GM19452 (cell line): ENCODE measurements around the gene CCL22.
"Not testable (repeated sequence)": the region's sequence is repeated elsewhere in the genome, so short reads cannot be mapped to it uniquely, and the experiment has no call there.

Source experiments
- ATAC-seq: cut with Tn5 transposase; IDR thresholded peaks from one replicate; pipeline ENCODE4 v1.9.1; 2021; ENCODE audit not compliant: unreplicated experiment

CCL22 gene

DNA sequence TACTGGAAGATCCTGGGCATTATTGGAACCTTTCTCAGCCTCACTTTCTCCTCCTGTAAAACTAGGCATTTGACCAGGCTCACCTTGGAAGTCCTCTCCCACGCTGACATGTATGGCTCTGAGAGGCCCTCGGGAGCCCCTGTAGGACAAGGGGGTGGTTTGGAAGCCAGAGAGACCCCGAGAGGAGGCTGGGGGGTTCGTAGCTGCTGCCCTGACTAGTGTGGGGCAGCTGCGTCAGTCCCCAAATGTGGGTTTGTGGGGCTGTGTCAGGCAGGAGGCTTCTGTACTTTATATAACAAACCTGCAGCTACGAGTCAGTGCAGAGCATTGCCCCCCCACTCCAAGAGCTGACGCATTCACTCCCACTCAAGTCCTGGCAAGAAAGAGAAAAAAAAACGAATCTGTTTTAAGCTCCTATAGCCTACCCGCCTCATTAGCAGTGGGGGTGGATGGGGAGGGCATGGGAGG lies 15.5 kb downstream of the CCL22 start:
- ATAC-seq = no peak

DNA sequence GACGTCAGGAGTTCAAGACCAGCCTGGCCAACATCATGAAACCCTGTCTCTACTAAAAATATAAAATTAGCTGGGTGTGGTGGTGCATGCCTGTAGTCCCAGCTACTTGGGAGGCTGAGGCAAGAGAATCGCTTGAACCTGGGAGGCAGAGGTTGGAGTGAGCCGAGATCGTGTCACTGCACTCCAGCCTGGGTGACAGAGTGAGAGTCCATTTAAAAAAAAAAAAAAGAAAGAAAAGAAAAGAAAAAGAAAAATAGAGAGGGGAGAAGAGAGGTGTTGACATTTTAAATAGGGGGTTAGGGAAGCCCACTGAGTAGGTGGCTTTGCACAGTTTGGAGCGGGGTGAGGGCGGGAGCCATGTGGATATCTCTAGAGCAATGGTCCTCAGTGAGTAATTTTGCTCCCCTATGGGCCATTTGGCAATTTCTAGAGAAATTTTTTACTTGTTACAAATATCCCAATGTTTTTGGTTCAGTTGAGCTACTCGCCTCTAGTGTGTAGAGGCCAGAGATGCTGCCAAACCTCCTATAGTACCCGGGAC lies 16.4 kb downstream of the CCL22 start:
- not testable (repeated sequence) for ATAC-seq

DNA sequence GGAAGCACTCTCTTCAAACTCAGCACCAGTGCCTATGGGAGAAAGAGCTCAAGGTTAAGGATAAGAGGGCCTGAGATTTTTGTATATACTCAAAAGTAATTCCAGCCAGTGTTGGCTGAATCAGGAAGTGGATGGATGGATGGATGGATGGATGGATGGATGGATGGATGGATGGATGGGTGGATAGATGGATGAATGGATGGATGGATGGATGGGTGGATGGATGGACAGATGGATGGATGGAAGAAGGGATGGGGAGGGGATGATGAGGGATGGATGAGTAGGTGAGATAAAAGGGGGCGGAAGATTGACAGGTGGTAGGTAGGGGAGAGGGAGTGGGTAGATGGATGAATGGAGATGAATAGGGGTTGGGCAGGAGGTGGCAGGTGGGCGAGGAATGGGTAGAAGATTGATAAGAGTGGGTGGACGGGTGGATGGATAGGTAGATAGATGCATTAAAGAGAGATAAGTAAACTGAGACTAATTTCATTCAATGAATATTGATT lies 17.8 kb downstream of the CCL22 start:
- no peak for ATAC-seq

DNA sequence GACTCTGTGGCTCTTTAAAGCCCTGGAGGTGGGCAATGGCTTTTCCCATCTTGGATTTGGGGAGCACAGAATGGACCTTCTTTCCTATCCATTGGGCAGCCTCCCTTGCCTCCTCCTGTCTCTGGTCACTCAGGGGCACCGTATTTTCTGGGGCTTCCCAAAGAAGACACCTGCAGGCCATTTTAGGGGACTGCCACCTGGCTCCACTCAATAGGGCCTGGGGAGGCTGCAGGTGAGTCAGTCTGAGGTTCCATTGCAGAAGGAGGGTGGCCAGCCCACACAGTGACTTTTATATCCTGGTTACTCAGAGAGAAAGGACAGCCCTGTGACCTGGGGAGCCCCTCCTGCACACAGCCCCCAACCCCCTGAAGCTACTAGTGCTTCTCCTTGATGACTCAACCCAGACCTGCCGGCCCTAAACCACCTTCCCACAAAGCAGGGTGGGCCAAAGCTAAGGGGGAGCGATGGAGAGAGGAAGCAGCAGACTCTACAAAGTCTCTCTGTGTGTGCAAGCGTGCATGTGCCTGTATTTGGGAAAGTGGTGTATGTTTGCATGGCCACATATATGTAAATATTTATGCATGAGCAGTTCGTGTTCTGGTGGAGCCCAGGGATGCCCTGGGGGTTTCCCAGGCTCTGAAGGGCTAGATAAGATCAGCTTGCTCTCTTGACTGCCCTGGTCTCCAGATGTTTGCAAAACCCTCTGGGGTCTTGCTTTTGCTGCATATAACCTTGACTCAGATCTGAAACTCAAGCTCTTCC lies 18.7 kb downstream of the CCL22 start:
- ATAC-seq = peak; percentile 63

DNA sequence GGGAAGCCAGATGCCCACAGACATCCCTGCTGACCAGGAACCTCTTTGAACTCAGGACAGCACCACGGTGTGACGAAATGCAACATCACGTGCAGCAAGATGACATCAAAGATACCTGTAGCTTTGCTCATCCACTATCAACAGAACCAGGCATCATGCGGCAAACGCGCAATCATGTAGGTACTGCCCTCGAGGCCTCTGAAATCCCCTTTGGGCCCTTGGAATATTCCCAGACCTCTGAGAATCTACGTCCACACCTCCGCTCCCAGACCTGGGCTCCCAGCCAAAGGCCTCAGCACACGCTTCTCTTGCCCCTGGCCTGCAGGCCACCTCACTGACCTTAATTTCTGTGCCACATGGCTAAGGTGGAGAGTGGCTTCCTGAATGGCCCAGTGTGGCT lies 21.0 kb downstream of the CCL22 start:
- ATAC-seq = no peak

DNA sequence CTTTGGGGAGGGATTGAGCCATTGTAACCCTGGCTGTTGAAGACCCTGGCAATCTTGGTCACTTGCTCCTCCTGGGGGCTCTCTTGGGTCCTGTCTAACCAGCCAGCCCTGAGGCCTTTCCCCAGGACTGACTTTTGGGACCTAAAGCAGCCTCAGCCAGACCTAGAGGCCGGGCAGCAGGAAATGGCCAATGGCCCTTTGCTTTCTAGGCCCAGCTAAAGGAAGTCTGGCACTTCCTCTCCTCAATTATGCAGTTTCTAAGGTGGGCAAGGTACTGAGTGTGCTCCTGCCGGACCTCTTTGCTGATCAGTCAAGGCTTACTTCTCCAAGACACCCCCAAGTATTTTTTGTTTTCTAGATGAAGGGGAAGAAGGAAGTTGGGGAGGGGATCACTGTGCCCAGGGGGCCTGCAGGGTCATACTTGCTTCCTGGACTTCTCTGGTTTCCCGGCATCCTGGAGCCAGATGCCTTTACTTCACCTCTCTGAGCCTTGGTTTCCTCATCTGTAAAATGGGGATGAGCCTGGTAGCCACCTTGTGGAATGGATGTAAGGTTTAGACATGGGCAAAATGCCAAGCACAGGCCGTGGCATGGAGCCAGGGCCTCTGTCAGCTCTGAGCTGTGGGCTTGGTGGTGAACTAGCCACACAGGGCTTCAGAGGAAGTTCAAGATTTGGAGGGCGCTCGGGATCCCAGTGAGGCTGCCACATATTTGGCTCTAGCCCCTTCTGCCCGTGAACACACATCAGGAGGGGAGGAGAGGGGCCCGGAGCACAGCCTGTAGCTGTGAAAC lies 22.3 kb downstream of the CCL22 start:
- ATAC-seq = no peak

DNA sequence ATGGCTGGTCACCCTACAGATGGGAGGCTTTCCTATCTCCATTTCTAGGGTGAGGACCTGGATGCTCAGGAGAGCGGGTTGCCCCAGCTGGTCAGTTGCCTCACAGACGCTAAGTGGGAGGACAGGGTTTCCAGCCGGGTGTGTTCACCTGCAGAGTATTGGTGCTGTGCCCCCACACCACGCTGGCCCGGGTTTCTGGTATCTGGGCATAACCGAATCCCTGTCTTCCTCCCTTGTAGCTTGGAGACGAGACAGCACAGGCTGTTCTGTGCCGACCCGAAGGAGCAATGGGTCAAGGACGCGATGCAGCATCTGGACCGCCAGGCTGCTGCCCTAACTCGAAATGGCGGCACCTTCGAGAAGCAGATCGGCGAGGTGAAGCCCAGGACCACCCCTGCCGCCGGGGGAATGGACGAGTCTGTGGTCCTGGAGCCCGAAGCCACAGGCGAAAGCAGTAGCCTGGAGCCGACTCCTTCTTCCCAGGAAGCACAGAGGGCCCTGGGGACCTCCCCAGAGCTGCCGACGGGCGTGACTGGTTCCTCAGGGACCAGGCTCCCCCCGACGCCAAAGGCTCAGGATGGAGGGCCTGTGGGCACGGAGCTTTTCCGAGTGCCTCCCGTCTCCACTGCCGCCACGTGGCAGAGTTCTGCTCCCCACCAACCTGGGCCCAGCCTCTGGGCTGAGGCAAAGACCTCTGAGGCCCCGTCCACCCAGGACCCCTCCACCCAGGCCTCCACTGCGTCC lies 23.4 kb downstream of the CCL22 start:
- ATAC-seq = no peak

DNA sequence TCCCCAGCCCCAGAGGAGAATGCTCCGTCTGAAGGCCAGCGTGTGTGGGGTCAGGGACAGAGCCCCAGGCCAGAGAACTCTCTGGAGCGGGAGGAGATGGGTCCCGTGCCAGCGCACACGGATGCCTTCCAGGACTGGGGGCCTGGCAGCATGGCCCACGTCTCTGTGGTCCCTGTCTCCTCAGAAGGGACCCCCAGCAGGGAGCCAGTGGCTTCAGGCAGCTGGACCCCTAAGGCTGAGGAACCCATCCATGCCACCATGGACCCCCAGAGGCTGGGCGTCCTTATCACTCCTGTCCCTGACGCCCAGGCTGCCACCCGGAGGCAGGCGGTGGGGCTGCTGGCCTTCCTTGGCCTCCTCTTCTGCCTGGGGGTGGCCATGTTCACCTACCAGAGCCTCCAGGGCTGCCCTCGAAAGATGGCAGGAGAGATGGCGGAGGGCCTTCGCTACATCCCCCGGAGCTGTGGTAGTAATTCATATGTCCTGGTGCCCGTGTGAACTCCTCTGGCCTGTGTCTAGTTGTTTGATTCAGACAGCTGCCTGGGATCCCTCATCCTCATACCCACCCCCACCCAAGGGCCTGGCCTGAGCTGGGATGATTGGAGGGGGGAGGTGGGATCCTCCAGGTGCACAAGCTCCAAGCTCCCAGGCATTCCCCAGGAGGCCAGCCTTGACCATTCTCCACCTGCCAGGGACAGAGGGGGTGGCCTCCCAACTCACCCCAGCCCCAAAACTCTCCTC lies 24.1 kb downstream of the CCL22 start:
- no peak for ATAC-seq

DNA sequence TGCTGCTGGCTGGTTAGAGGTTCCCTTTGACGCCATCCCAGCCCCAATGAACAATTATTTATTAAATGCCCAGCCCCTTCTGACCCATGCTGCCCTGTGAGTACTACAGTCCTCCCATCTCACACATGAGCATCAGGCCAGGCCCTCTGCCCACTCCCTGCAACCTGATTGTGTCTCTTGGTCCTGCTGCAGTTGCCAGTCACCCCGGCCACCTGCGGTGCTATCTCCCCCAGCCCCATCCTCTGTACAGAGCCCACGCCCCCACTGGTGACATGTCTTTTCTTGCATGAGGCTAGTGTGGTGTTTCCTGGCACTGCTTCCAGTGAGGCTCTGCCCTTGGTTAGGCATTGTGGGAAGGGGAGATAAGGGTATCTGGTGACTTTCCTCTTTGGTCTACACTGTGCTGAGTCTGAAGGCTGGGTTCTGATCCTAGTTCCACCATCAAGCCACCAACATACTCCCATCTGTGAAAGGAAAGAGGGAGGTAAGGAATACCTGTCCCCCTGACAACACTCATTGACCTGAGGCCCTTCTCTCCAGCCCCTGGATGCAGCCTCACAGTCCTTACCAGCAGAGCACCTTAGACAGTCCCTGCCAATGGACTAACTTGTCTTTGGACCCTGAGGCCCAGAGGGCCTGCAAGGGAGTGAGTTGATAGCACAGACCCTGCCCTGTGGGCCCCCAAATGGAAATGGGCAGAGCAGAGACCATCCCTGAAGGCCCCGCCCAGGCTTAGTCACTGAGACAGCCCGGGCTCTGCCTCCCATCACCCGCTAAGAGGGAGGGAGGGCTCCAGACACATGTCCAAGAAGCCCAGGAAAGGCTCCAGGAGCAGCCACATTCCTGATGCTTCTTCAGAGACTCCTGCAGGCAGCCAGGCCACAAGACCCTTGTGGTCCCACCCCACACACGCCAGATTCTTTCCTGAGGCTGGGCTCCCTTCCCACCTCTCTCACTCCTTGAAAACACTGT lies 25.0 kb downstream of the CCL22 start:
- ATAC-seq = no peak

DNA sequence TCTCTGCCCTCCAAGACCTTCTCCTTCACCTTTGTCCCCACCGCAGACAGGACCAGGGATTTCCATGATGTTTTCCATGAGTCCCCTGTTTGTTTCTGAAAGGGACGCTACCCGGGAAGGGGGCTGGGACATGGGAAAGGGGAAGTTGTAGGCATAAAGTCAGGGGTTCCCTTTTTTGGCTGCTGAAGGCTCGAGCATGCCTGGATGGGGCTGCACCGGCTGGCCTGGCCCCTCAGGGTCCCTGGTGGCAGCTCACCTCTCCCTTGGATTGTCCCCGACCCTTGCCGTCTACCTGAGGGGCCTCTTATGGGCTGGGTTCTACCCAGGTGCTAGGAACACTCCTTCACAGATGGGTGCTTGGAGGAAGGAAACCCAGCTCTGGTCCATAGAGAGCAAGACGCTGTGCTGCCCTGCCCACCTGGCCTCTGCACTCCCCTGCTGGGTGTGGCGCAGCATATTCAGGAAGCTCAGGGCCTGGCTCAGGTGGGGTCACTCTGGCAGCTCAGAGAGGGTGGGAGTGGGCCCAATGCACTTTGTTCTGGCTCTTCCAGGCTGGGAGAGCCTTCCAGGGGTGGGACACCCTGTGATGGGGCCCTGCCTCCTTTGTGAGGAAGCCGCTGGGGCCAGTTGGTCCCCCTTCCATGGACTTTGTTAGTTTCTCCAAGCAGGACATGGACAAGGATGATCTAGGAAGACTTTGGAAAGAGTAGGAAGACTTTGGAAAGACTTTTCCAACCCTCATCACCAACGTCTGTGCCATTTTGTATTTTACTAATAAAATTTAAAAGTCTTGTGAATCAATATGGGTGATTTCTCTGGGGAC lies 25.9 kb downstream of the CCL22 start:
- ATAC-seq = no peak

DNA sequence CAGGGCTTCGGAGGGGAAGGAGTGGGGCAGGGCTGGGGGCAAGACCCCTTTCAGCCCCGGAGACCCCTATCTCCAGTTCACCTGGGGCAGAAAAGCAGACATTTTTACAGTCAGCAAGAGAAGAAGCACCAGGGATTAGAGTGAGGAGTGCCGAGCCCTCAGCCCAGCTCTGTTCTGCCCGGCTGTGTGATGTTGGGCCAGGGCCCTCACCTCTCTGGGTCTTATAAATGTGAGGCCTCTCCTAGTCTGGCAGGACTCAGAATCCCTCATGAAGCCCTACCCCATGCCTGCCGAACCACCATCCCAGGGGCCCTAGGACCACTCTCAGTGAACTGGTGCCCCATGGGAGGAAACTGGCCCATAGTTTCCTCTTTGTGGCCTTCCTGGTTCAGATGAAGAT lies 26.5 kb downstream of the CCL22 start:
- no peak for ATAC-seq

DNA sequence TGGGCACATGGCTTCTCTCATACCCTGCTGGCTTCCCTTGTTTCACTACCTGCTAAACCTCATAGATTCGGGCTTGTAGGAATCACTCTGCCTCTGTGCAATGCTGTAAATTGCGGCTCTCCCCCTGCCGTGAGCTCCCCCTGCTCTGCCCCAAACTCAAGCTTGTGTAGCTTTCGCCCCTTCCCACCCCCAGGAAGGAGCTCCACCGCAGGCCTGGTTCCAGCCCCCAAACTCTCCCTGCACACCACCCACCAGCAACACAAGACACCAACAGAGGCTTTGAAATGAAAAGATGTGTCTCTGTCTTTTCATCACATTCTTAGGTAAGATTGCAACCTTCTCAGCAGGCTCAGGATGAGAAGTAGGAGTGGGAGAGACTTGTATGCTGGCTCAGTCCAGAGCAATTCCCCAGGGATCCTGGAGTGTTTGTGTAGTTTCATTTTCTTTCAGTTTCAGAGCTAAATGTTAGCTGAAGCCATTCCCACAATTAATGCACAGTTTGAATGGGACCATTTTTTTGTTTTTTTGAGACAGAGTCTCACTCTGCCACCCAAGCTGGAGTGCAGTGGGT lies 27.9 kb downstream of the CCL22 start:
- no peak for ATAC-seq

DNA sequence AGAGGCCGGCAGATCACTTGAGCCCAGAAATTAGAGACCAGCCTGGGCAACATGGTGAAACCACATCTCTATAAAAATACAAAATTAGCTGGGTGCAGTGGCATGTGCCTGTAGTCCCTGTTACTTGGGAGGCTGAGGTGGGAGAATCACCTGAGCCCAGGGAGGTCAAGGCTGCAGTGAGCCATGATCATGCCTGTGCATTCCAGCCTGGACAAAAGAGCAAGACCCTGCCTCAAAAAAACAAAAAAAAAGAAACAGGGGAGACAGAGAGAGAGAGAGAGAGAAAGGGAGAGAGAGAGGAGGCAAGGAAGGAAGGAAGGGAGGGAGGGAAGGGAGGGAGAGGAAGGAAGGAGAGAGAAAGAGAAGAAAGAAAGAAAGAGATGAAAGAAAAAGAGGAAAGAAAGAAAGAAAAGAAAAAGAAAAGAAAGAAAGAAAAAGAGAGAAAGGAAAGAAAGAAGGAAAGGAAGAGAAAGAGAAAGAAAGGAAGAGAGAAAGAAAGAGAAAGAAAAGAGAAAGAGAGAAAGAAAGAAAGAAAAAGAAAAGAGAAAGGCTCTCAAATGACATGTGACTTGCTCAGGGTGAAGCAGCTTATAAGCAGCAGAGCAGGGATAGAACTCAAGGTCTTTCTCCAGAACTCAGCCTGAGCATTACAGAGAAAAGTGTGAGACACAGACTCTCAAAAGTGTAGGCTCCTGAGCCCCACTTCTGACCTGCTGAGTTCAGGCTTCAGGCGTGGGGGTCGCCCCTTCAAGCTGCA lies 29.2 kb downstream of the CCL22 start:
- ATAC-seq = no peak

DNA sequence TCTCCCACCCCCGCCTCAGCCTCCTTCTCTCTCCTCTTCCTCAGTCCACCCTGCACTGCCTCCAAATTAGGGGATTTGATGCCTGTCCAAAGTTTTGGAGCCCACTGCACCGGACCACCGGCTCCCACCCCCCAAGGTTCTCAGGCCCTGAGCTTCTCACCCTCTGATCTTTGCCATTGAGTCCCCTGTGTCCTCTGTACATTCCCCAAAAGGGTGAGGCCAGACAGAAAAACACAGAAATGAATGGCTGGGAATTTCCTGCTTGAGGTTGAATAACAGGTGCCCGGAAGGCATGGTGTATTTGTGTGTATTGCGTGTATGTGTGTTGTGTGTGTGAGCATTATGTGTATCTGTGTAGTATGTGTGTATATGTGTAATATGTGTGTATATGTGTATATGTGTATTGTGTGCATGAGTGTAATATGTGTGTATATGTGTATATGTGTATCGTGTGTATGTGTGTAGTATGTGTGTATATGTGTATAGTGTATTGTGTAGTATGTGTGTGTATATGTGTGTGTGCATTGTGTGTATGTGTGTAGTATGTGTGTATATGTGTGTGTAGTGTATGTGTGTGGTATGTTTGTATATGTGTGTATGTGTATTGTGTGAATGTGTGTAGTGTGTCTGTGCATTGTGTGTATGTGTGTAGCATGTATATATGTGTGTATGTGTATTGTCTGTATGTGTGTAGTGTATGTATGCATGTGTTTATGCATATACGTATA lies 29.9 kb downstream of the CCL22 start:
- ATAC-seq = no peak

DNA sequence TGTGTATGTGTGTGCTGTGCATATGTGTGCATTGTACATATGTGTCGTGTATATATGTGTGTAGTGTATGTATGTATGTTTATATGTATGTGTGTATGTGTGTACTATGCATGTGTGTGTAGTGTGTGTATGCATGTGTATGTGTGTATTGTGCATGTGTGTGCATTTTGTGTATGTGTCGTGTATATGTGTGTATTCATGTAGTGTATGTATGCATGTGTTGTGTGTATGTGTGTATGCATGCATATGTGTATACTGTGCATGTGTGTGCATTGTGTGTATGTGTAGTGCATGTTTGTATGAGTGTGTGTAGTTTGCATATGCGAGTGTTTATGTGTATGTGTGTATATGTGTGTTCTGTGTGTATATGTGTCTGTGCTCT lies 30.5 kb downstream of the CCL22 start:
- ATAC-seq = no peak

DNA sequence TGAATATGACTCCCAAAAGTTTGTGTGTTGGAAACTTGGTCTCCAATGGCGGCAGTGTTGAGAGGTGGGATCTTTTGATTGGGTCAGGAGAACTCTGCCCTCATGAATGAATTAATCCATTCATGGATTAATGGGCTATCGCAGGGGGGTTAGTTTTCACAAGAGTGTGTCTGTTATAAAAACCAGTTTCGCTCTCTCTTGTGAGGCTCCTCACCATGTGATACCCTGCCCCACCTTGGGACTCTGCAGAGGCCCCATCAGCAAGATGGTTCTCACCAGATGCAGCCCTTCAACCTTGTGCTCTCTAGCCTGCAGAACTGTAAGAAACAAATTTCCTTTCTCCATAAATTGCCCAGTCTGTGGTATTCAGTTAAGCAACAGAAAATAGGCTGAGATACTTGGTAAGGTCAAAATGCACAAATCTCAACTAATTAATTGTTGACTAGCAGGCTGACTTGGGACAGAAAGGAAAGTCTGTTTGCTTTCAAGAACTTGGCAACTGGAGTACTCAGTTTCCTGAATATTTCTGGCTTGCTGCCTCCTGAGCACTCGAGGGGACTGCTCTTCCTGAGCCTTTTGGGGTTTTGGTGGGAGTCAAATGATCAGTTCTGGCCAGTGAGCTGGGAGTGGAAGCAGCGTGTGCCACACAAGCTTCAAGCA lies 32.2 kb downstream of the CCL22 start:
- ATAC-seq = no peak
